H1 (cell line): ENCODE results near the gene MCF2L. TPM values are rescaled to one million over a fixed set of nuclear protein-coding genes. Genes with fewer than 3 reads are reported as not detected.

ENCODE experiments used
- ASH2L ChIP-seq: fragments of 200-600, 300-600 bp; sonication (generic); IDR thresholded peaks from one replicate; pipeline ENCODE4 v1.7.1; 2017; ENCODE audit warnings: low read length
- BRCA1 ChIP-seq: IDR thresholded peaks from 2 replicates; pipeline ENCODE4 v1.6.1; 2012; ENCODE audit warnings: low read depth, low read length, improper control_type of control experiment
- CEBPB ChIP-seq: IDR thresholded peaks from 2 replicates; pipeline ENCODE4 v1.6.1; 2012; ENCODE audit warnings: low read depth, low read length
- CTBP2 ChIP-seq: IDR thresholded peaks from 2 replicates; pipeline ENCODE4 v1.7.0; 2011; ENCODE audit warnings: borderline replicate concordance, mild to moderate bottlenecking, moderate library complexity, mixed read lengths, low read length; ENCODE audit not compliant: insufficient read depth, insufficient read length
- GTF2F1 ChIP-seq: IDR thresholded peaks from 2 replicates; pipeline ENCODE4 v1.6.1; 2012; ENCODE audit warnings: low read depth, low read length, improper control_type of control experiment, borderline replicate concordance
- PHF8 ChIP-seq: fragments of 200-600 bp; sonication (generic); conservative IDR thresholded peaks from 2 replicates; pipeline ENCODE4 v1.7.1; 2012; ENCODE audit warnings: low read depth, mild to moderate bottlenecking, inconsistent platforms, low read length, moderate library complexity
- POU5F1 ChIP-seq: IDR thresholded peaks from 2 replicates; pipeline ENCODE4 v1.6.1; 2011; ENCODE audit warnings: low read depth, mild to moderate bottlenecking, low read length, moderate library complexity
- RFX5 ChIP-seq: IDR thresholded peaks from 2 replicates; pipeline ENCODE4 v1.6.1; 2011; ENCODE audit warnings: low read depth, low read length, improper control_type of control experiment, borderline replicate concordance
- TBP ChIP-seq: IDR thresholded peaks from 2 replicates; pipeline ENCODE4 v1.6.1; 2011; ENCODE audit warnings: low read depth, low read length, improper control_type of control experiment
- polyA plus RNA-seq, 7 experiments: library from polyadenylated mRNA; depleted of rRNA in 3 of 7; stranded (reverse) in 5 of 7; unstranded in 2 of 7; fragments of >200 nt in 5 of 7; fragments of 200-250 nt in 2 of 7; gene quantifications; 1 replicate in 5 of 7; 2 replicates in 1 of 7; 4 replicates in 1 of 7; pipeline versions ENCODE4 v1.2.1 to v1.2.3, GENCODE V29; 2011 to 2013; ENCODE audit warnings: missing spikeins in 2 of 7, mixed read lengths in 2 of 7
- total RNA-seq: library from RNA; stranded (reverse); fragmentation: NEBNext Ultra II Directional; extraction: Animal tissue kit (Norgen Biotek cat#: 25700); gene quantifications from 2 replicates; pipeline ENCODE4 v1.2.1, GENCODE V29; 2021
- TF ChIP-seq, protein P1 (sequence below): fragments of 300-600 bp; sonication (generic); IDR thresholded peaks from 2 replicates; pipeline ENCODE4 v1.7.1; 2012; ENCODE audit warnings: low read length, moderate library complexity, mild to moderate bottlenecking, inconsistent platforms; ENCODE audit not compliant: insufficient replicate concordance
- TF ChIP-seq, protein P2 (sequence below): IDR thresholded peaks from 2 replicates; pipeline ENCODE4 v1.6.1; 2012; ENCODE audit warnings: low read length, inconsistent platforms

Gene MCF2L
- total and polyA plus RNA-seq, 2 of the 8 experiments (the other 6 are each of a cell fraction or from before 2014, with no cell fraction given): 10.1 to 24.4 TPM

DNA sequence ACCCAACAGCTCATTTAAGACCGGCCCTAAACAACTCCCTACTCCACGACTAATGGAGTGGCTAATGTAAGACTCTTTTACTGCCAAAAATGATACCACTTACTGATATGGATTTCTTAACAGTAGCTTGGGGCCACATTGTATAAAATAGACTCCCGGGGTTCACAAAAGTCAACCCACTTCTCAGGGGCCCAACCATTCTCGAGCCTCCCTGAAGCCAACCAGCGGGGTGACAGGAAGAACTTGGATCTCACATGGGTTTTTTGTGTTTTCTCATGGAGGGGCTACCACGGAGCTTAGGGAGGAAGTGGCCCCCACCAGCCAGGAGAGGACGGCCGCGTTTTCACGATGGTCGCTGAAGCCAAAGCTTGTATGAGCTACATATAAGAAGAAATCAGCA, 8.1 kb downstream of the MCF2L start (continued):
- TF ChIP-seq, protein P1, sequence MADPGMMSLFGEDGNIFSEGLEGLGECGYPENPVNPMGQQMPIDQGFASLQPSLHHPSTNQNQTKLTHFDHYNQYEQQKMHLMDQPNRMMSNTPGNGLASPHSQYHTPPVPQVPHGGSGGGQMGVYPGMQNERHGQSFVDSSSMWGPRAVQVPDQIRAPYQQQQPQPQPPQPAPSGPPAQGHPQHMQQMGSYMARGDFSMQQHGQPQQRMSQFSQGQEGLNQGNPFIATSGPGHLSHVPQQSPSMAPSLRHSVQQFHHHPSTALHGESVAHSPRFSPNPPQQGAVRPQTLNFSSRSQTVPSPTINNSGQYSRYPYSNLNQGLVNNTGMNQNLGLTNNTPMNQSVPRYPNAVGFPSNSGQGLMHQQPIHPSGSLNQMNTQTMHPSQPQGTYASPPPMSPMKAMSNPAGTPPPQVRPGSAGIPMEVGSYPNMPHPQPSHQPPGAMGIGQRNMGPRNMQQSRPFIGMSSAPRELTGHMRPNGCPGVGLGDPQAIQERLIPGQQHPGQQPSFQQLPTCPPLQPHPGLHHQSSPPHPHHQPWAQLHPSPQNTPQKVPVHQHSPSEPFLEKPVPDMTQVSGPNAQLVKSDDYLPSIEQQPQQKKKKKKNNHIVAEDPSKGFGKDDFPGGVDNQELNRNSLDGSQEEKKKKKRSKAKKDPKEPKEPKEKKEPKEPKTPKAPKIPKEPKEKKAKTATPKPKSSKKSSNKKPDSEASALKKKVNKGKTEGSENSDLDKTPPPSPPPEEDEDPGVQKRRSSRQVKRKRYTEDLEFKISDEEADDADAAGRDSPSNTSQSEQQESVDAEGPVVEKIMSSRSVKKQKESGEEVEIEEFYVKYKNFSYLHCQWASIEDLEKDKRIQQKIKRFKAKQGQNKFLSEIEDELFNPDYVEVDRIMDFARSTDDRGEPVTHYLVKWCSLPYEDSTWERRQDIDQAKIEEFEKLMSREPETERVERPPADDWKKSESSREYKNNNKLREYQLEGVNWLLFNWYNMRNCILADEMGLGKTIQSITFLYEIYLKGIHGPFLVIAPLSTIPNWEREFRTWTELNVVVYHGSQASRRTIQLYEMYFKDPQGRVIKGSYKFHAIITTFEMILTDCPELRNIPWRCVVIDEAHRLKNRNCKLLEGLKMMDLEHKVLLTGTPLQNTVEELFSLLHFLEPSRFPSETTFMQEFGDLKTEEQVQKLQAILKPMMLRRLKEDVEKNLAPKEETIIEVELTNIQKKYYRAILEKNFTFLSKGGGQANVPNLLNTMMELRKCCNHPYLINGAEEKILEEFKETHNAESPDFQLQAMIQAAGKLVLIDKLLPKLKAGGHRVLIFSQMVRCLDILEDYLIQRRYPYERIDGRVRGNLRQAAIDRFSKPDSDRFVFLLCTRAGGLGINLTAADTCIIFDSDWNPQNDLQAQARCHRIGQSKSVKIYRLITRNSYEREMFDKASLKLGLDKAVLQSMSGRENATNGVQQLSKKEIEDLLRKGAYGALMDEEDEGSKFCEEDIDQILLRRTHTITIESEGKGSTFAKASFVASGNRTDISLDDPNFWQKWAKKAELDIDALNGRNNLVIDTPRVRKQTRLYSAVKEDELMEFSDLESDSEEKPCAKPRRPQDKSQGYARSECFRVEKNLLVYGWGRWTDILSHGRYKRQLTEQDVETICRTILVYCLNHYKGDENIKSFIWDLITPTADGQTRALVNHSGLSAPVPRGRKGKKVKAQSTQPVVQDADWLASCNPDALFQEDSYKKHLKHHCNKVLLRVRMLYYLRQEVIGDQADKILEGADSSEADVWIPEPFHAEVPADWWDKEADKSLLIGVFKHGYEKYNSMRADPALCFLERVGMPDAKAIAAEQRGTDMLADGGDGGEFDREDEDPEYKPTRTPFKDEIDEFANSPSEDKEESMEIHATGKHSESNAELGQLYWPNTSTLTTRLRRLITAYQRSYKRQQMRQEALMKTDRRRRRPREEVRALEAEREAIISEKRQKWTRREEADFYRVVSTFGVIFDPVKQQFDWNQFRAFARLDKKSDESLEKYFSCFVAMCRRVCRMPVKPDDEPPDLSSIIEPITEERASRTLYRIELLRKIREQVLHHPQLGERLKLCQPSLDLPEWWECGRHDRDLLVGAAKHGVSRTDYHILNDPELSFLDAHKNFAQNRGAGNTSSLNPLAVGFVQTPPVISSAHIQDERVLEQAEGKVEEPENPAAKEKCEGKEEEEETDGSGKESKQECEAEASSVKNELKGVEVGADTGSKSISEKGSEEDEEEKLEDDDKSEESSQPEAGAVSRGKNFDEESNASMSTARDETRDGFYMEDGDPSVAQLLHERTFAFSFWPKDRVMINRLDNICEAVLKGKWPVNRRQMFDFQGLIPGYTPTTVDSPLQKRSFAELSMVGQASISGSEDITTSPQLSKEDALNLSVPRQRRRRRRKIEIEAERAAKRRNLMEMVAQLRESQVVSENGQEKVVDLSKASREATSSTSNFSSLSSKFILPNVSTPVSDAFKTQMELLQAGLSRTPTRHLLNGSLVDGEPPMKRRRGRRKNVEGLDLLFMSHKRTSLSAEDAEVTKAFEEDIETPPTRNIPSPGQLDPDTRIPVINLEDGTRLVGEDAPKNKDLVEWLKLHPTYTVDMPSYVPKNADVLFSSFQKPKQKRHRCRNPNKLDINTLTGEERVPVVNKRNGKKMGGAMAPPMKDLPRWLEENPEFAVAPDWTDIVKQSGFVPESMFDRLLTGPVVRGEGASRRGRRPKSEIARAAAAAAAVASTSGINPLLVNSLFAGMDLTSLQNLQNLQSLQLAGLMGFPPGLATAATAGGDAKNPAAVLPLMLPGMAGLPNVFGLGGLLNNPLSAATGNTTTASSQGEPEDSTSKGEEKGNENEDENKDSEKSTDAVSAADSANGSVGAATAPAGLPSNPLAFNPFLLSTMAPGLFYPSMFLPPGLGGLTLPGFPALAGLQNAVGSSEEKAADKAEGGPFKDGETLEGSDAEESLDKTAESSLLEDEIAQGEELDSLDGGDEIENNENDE: no peak
- TF ChIP-seq RFX5: no peak
- no peak for TF ChIP-seq ASH2L
- TF ChIP-seq BRCA1: no peak
- no peak for TF ChIP-seq CTBP2
- TF ChIP-seq CEBPB: no peak
- no peak for TF ChIP-seq GTF2F1
- no peak for TF ChIP-seq TBP
- TF ChIP-seq PHF8: no peak
- no peak for TF ChIP-seq POU5F1
- TF ChIP-seq, protein P2, sequence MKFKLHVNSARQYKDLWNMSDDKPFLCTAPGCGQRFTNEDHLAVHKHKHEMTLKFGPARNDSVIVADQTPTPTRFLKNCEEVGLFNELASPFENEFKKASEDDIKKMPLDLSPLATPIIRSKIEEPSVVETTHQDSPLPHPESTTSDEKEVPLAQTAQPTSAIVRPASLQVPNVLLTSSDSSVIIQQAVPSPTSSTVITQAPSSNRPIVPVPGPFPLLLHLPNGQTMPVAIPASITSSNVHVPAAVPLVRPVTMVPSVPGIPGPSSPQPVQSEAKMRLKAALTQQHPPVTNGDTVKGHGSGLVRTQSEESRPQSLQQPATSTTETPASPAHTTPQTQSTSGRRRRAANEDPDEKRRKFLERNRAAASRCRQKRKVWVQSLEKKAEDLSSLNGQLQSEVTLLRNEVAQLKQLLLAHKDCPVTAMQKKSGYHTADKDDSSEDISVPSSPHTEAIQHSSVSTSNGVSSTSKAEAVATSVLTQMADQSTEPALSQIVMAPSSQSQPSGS: no peak
